GM19452 (cell line): ENCODE data around the gene PCDHGA12.
"Not testable (repeated sequence)": the region's sequence is repeated elsewhere in the genome, so short reads cannot be mapped to it uniquely, and the experiment has no call there.

Source experiments
- ATAC-seq: cut with Tn5 transposase; IDR thresholded peaks from one replicate; pipeline ENCODE4 v1.9.1; 2021; ENCODE audit not compliant: unreplicated experiment

PCDHGA12 gene

DNA sequence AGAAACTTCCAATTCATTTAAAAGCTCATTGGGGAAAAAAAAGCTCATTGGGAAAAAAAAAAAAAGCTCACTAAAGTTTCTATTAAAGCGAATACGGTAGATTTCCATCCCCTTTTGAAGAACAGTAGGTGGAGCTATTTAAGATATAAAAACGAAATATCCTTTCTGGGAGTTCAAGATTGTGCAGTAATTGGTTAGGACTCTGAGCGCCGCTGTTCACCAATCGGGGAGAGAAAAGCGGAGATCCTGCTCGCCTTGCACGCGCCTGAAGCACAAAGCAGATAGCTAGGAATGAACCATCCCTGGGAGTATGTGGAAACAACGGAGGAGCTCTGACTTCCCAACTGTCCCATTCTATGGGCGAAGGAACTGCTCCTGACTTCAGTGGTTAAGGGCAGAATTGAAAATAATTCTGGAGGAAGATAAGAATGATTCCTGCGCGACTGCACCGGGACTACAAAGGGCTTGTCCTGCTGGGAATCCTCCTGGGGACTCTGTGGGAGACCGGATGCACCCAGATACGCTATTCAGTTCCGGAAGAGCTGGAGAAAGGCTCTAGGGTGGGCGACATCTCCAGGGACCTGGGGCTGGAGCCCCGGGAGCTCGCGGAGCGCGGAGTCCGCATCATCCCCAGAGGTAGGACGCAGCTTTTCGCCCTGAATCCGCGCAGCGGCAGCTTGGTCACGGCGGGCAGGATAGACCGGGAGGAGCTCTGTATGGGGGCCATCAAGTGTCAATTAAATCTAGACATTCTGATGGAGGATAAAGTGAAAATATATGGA, at the start of gene PCDHGA12:
Gene PCDHGA12, plus strand, starts transcription at position 176 of the 782 bp plus-strand sequence. Its CDS starts 253 bp downstream, at position 429.
- peak; percentile 84 for ATAC-seq

DNA sequence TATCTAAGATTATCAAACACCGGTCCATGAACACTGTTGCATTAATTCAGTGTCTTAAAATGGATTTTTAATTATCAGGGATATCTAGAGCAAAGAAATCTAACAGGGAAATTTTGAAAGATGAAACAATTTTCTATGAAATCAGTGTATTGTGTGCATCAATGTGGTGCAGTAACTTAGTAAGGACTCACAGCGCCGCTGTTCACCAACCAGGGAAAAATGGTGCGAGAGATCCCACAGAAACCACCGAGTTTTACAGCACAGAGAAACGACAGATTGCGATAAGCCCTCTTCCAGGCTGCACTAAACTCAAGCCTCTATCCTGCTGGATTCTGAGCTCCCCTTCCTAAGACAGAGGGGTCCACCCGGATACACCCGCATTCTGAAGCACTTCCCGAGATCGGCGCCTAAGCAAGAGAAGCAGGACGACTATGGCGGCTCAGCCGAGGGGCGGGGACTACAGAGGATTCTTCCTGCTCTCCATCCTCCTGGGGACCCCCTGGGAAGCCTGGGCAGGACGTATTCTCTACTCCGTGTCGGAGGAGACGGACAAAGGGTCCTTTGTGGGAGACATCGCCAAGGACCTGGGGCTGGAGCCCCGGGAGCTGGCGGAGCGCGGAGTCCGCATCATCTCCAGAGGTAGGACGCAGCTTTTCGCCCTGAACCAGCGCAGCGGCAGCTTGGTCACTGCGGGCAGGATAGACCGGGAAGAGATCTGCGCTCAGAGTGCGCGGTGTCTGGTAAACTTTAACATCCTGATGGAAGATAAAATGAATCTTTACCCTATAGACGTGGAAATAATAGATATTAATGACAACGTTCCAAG, 47.6 kb upstream of the PCDHGA12 start, which contains the start of gene PCDHGA7:
Gene PCDHGA7, plus strand, starts transcription at position 274 of the 826 bp plus-strand sequence. Its CDS starts 158 bp downstream, at position 432.
- no peak for ATAC-seq

DNA sequence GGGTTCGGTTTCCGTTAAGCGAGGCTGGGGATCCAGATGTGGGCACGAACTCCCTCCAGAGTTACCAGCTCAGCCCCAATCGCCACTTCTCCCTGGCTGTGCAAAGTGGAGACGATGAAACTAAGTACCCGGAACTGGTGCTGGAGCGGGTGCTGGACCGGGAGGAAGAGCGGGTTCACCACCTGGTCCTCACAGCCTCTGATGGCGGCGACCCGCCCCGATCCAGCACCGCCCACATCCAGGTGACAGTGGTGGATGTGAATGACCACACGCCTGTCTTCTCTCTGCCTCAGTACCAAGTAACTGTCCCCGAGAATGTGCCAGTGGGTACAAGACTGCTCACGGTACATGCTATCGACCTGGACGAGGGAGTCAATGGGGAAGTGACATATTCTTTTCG, 47.0 kb upstream of the PCDHGA12 start:
- ATAC-seq, result no peak

DNA sequence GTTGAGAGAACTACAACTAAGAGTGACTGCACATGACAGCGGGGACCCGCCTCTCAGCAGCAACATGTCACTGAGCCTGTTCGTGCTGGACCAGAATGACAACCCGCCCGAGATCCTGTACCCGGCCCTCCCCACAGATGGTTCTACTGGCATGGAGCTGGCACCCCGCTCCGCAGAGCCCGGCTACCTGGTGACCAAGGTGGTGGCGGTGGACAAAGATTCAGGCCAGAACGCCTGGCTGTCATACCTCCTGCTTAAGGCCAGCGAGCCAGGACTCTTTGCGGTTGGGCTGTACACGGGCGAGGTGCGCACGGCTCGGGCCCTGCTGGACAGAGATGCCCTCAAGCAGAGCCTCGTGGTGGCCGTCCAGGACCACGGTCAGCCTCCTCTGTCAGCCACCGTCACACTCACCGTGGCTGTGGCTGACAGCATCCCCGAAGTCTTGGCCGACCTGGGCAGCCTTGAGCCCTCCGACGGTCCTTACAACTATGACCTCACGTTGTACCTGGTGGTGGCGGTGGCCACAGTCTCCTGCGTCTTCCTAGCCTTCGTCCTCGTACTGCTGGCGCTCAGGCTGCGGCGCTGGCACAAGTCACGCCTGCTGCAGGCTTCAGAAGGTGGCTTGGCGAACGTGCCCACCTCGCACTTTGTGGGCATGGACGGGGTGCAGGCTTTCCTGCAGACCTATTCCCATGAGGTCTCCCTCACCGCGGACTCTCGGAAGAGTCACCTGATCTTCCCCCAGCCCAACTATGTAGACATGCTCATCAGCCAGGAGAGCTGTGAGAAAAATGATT, 45.6 kb upstream of the PCDHGA12 start:
- no peak for ATAC-seq

DNA sequence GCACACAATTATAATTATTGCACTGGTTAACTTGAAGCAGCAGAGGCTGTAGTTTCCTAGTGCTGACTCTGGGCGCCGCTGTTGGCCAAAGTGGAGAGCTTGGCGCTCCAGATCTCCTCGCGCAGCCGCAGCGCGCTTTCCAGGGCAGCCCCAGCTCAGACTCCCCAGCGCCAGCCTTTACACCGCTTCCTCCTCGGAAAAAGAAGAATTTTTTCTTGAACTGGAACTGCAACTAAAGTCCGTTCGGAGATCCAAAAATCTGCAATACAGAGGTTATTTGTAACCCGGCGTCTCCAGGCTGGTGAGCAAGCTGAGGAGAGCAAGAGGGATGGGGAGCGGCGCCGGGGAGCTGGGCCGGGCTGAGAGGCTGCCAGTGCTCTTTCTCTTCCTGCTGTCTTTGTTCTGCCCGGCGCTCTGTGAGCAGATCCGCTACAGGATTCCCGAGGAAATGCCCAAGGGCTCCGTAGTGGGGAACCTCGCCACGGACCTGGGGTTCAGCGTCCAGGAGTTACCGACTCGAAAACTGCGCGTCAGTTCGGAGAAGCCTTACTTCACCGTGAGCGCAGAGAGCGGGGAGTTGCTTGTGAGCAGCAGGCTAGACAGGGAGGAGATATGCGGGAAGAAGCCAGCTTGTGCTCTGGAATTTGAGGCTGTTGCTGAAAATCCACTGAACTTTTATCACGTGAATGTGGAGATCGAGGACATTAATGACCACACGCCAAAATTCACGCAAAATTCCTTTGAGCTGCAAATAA, 42.6 kb upstream of the PCDHGA12 start, which contains the start of gene PCDHGB4:
Gene PCDHGB4, plus strand, starts transcription at position 142 of the 755 bp plus-strand sequence. Its CDS starts 187 bp downstream, at position 329.
- not testable (repeated sequence) for ATAC-seq

DNA sequence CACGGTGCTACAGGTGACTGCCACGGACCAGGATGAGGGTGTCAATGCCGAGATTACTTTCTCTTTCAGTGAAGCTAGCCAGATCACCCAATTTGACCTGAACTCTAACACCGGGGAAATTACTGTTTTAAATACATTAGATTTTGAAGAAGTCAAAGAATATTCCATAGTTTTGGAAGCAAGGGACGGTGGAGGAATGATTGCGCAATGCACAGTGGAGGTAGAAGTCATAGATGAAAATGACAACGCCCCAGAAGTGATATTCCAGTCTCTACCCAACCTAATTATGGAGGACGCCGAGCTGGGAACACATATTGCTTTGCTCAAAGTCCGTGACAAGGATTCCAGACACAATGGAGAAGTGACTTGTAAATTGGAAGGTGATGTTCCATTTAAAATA, 41.6 kb upstream of the PCDHGA12 start:
- ATAC-seq, result no peak

DNA sequence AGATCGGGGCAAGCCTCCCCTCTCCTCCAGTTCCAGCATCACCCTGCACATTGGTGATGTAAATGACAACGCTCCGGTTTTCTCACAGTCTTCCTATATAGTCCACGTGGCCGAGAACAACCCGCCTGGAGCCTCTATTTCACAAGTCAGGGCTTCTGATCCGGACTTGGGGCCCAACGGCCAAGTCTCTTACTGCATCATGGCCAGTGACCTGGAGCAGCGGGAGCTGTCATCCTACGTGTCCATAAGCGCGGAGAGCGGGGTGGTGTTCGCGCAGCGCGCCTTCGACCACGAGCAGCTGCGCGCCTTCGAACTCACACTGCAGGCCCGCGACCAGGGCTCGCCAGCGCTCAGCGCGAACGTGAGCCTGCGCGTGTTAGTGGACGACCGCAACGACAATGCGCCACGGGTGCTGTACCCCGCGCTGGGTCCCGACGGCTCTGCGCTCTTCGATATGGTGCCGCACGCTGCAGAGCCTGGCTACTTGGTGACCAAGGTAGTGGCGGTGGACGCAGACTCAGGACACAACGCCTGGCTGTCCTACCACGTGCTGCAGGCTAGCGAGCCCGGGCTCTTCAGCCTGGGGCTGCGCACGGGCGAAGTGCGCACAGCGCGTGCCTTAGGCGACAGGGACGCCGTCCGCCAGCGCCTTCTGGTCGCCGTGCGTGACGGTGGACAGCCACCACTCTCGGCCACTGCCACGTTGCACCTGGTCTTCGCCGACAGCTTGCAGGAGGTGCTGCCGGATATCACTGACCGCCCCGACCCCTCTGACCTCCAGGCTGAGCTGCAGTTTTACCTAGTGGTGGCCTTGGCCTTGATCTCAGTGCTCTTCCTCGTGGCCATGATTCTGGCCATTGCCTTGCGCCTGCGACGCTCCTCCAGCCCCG, 40.9 kb upstream of the PCDHGA12 start:
- no peak for ATAC-seq

DNA sequence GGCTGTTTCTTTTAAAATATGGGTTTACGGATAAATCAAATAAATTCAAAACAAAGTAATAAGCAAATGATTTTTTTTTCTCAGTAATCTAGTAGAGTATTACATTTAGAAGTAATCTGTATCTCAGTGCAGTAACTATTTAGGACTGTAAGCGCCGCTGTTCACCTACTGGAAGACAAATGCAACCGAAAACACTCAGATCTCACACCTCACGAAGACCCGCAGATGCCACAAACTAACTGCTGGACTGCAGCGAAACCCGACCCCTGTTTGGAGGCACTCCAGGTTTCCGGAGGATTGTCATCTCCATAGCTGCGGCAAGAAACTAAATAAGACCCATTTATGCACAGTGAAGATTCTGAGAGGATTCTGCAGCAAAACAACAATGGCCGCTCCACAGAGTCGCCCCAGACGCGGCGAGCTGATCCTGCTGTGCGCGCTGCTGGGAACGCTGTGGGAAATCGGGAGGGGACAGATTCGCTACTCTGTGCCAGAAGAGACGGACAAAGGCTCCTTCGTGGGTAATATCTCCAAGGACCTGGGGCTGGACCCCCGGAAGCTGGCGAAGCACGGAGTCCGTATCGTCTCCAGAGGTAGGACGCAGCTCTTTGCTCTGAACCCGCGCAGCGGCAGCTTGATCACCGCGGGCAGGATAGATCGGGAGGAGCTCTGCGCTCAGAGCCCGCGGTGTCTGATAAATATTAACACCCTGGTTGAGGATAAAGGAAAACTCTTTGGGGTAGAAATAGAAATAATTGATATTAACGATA, 37.7 kb upstream of the PCDHGA12 start, which contains the start of gene PCDHGA8:
Gene PCDHGA8, plus strand, starts transcription at position 205 of the 770 bp plus-strand sequence. Its CDS starts 181 bp downstream, at position 386.
- ATAC-seq, result no peak

DNA sequence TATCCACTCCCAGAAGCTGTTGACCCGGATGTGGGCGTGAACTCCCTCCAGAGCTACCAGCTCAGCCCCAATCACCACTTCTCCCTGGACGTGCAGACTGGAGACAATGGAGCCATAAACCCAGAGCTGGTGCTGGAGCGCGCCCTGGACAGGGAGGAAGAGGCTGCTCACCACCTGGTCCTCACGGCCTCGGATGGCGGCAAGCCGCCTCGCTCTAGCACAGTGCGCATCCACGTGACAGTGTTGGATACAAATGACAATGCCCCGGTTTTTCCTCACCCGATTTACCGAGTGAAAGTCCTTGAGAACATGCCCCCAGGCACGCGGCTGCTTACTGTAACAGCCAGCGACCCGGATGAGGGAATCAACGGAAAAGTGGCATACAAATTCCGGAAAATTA, 37.0 kb upstream of the PCDHGA12 start:
- ATAC-seq, result no peak

DNA sequence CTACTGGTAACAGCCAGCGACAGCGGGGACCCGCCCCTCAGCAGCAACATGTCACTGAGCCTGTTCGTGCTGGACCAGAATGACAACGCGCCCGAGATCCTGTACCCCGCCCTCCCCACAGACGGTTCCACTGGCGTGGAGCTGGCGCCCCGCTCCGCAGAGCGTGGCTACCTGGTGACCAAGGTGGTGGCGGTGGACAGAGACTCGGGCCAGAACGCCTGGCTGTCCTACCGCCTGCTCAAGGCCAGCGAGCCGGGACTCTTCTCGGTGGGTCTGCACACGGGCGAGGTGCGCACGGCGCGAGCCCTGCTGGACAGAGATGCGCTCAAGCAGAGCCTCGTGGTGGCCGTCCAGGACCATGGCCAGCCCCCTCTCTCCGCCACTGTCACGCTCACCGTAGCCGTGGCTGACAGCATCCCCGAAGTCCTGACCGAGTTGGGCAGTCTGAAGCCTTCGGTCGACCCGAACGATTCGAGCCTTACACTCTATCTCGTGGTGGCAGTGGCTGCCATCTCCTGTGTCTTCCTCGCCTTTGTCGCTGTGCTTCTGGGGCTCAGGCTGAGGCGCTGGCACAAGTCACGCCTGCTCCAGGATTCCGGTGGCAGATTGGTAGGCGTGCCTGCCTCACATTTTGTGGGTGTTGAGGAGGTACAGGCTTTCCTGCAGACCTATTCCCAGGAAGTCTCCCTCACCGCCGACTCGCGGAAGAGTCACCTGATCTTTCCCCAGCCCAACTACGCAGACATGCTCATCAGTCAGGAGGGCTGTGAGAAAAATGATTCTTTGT, 35.7 kb upstream of the PCDHGA12 start:
- ATAC-seq, result not testable (repeated sequence)

DNA sequence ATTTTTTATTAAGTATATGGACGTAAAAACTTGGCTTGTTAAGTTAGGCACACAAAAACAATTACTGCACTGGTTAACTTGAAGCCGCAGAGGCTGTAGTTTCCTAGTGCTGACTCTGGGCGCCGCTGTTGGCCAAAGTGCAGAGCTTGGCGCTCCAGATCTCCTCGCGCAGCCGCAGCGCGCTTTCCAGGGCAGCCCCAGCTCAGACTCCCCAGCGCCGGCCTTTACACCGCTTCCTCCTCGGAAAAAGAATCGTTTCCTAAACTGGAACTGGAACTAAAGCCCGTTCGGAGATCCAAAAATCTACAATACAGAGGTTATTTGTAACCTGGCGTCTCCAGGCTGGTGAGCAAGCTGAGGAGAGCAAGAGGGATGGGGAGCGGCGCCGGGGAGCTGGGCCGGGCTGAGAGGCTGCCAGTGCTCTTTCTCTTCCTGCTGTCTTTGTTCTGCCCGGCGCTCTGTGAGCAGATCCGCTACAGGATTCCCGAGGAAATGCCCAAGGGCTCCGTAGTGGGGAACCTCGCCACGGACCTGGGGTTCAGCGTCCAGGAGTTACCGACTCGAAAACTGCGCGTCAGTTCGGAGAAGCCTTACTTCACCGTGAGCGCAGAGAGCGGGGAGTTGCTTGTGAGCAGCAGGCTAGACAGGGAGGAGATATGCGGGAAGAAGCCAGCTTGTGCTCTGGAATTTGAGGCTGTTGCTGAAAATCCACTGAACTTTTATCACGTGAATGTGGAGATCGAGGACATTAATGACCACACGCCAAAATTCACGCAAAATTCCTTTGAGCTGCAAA, 32.4 kb upstream of the PCDHGA12 start, which contains the start of gene PCDHGB5:
Gene PCDHGB5, plus strand, starts transcription at position 192 of the 796 bp plus-strand sequence. Its CDS starts 181 bp downstream, at position 373.
- ATAC-seq, result peak; percentile 83

DNA sequence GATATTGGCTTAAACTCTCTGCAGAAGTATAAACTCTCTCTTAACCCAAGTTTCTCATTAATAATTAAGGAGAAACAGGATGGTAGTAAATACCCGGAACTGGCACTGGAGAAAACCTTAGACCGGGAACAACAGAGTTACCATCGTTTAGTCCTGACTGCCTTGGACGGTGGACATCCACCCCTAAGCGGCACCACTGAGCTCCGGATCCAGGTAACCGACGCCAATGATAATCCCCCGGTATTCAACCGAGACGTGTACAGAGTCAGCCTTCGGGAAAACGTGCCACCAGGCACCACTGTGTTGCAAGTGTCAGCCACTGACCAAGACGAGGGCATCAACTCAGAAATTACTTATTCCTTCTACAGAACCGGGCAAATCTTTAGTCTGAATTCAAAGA, 31.7 kb upstream of the PCDHGA12 start:
- no peak for ATAC-seq

DNA sequence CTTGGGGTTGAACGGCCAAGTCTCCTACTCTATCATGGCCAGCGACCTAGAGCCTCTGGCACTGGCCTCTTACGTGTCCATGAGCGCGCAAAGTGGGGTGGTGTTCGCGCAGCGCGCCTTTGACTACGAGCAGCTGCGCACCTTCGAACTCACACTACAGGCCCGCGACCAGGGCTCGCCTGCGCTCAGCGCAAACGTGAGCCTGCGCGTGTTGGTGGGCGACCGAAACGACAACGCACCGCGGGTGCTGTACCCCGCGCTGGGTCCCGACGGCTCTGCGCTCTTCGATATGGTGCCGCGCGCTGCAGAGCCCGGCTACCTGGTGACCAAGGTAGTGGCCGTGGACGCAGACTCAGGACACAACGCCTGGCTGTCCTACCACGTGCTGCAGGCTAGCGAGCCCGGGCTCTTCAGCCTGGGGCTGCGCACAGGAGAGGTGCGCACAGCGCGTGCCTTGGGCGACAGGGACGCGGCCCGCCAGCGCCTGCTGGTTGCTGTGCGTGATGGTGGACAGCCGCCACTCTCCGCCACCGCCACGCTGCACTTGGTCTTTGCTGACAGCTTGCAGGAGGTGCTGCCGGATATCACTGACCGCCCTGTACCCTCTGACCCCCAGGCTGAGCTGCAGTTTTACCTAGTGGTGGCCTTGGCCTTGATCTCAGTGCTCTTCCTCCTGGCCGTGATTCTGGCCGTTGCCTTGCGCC, 30.6 kb upstream of the PCDHGA12 start:
- ATAC-seq, result no peak

DNA sequence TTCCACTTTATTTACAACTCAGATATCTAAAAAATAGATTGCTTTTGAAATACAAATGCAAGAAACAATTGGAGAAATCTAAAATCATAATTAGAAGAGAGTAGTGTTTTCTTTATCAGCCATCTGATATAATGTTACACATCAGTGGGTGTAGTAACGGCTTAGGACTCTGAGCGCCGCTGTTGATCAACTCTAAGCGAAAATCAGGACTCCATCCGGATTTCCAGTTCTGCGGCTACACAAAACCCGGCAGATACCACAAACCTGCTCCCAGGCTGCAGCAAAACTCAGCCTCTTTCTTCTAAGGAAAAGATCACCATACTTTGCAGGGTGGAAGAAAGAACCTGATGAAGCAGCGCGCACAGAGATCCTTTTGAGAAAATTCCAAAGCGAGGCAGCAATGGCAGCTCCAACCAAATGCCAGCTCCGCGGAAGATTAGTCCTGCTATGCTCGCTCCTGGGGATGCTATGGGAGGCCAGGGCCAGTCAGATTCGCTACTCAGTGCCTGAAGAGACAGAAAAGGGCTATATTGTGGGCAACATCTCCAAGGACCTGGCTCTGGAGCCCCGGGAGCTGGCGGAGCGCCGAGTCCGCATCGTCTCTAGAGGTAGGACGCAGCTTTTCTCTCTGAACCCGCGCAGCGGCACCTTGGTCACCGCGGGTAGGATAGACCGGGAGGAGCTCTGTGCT, 27.6 kb upstream of the PCDHGA12 start, which contains the start of gene PCDHGA9:
Gene PCDHGA9, plus strand, starts transcription at position 226 of the 691 bp plus-strand sequence. Its CDS starts 175 bp downstream, at position 401.
- ATAC-seq, result no peak

DNA sequence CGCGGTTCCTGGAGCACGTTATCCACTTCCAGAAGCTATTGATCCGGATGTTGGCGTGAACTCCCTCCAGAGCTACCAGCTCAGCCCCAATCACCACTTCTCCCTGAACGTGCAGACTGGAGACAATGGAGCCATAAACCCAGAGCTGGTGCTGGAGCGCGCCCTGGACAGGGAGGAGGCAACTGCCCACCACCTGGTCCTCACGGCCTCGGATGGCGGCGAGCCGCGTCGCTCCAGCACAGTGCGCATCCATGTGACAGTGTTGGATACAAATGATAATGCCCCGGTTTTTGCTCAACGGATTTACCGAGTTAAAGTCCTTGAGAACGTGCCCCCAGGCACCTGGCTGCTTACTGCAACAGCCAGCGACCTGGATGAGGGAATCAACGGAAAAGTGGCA, 26.9 kb upstream of the PCDHGA12 start:
- ATAC-seq, result no peak
